Skeletal muscle satellite cell (primary cell): ENCODE measurements around the gene MYL9.

Source experiments
- H3K27me3 ChIP-seq: 2 replicates; pipeline ENCODE4 v1.7.0; 2013; ENCODE audit warnings: low read length; ENCODE audit not compliant: control insufficient read depth, insufficient read depth
- H3K36me3 ChIP-seq: 2 replicates; pipeline ENCODE4 v1.7.0; 2013; ENCODE audit warnings: mild to moderate bottlenecking, control low read depth, low read length; ENCODE audit not compliant: insufficient read depth
- H3K4me1 ChIP-seq: 2 replicates; pipeline ENCODE4 v1.7.0; 2013; ENCODE audit warnings: low read length; ENCODE audit not compliant: control insufficient read depth, insufficient read depth
- H3K4me2 ChIP-seq: 2 replicates; pipeline ENCODE4 v1.7.0; 2013; ENCODE audit warnings: mild to moderate bottlenecking, low read length
- H3K4me3 ChIP-seq: 2 replicates; pipeline ENCODE4 v1.7.0; 2013; ENCODE audit warnings: low read length
- H3K9ac ChIP-seq: 2 replicates; pipeline ENCODE4 v1.7.0; 2013; ENCODE audit warnings: mild to moderate bottlenecking, low read depth, low read length, moderate library complexity
- H3K9me3 ChIP-seq: replicated peaks from 2 replicates; pipeline ENCODE4 v1.7.0; 2013; ENCODE audit warnings: mild to moderate bottlenecking, control low read depth, low read length

Gene MYL9

GRCh38 chr20:36528176-36528874, 13.0 kb upstream of the MYL9 start:
- H3K27me3 ChIP-seq = no peaks in the 10 kb centered on the region
- H3K4me2 ChIP-seq = no peak overlapping the region
- no peak overlapping the region for H3K4me3 ChIP-seq
- H3K4me1 ChIP-seq = no peaks in the 10 kb centered on the region
- no peak overlapping the region for H3K9ac ChIP-seq
- no peaks in the 10 kb centered on the region for H3K9me3 ChIP-seq
- H3K36me3 ChIP-seq = peaks cover 65% of the 10 kb centered on the region

DNA sequence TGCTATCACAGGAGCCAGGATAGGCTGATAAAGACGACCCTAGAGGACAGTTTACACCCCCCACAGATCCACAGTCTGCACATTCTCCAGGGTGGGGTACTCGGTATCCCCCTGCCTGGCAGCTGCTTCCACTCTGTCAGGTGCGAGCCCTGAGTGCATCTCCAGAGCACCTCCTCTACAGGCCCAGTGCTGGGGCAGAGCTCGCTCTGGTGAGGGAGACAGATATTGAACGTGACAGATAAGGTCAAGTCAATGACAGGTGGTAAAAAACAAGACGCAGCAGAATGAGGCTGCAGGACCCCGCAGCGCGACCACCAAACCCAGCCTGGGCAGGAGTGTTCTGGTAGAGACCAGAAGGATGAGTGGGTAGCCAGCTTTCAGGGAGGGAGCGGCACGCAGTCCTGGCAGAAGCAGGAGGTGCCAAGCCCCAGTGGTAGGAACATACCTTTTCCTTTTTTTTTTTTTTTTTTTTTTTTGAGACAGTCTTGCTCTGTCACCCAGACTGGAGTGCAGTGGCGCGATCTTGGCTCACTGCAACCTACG, 12.4 kb upstream of the MYL9 start:
- no peak overlapping the region for H3K4me2 ChIP-seq
- H3K9ac ChIP-seq = no peak overlapping the region
- peaks cover 59% of the 10 kb centered on the region for H3K36me3 ChIP-seq
- H3K4me1 ChIP-seq = no peaks in the 10 kb centered on the region
- no peaks in the 10 kb centered on the region for H3K9me3 ChIP-seq
- H3K4me3 ChIP-seq = no peak overlapping the region
- H3K27me3 ChIP-seq = no peaks in the 10 kb centered on the region

DNA sequence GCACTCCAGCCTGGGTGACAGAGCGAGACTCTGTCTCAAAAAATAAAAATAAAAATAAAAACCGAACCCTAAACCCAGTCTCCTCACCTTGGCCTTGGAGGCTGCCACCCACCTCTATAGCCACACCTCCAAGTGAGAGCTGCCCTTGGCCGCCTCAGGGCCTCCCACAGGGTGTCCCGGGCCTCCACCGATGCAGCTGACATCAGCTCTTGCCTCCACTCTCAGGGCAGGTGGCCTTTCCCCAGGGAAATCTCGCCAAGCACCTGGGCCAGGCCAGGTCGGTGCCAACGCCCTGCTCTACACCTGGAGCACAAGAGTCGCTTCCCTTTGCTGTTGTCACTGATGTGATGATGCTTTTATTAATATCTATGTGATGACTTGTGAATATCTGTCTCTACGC, 8.9 kb upstream of the MYL9 start:
- Histone ChIP-seq H3K9ac (no peak overlapping the region), H3K4me2 (no peak overlapping the region), H3K27me3 (no peaks in the 10 kb centered on the region), H3K4me1 (no peaks in the 10 kb centered on the region), H3K36me3 (peaks cover 30% of the 10 kb centered on the region), H3K4me3 (no peak overlapping the region), H3K9me3 (no peaks in the 10 kb centered on the region)

GRCh38 chr20:36532822-36533221, 8.5 kb upstream of the MYL9 start:
- Histone ChIP-seq H3K27me3 (no peaks in the 10 kb centered on the region), H3K4me1 (no peaks in the 10 kb centered on the region), H3K9ac (no peak overlapping the region), H3K4me2 (no peak overlapping the region), H3K9me3 (no peaks in the 10 kb centered on the region), H3K36me3 (peaks cover 26% of the 10 kb centered on the region), H3K4me3 (no peak overlapping the region)

- Histone ChIP-seq H3K4me1 (peaks cover 22% of the 10 kb centered on the region), H3K9me3 (no peaks in the 10 kb centered on the region), H3K9ac (peak overlapping the region; percentile 24), H3K36me3 (no peaks in the 10 kb centered on the region), H3K4me2 (peak overlapping the region; percentile 25), H3K27me3 (no peaks in the 10 kb centered on the region), H3K4me3 (no peak overlapping the region)
Measured at GRCh38 chr20:36538026-36538722, 3.1 kb upstream of the MYL9 start.

- Histone ChIP-seq H3K27me3 (no peaks in the 10 kb centered on the region), H3K9ac (peak overlapping the region; percentile 99), H3K4me2 (peak overlapping the region; percentile 97), H3K4me1 (peaks cover 41% of the 10 kb centered on the region), H3K9me3 (no peaks in the 10 kb centered on the region), H3K4me3 (peak overlapping the region; percentile 94), H3K36me3 (peaks cover 4% of the 10 kb centered on the region)
Measured at GRCh38 chr20:36540551-36541211, 638 bp upstream of the MYL9 start.

GRCh38 chr20:36541768-36542488, 609 bp downstream of the MYL9 start:
- Histone ChIP-seq H3K36me3 (peaks cover 15% of the 10 kb centered on the region), H3K4me2 (peak overlapping the region; percentile 97), H3K27me3 (no peaks in the 10 kb centered on the region), H3K9me3 (no peaks in the 10 kb centered on the region), H3K4me3 (peak overlapping the region; percentile 94), H3K4me1 (peaks cover 41% of the 10 kb centered on the region), H3K9ac (peak overlapping the region; percentile 99)

- Histone ChIP-seq H3K9me3 (no peaks in the 10 kb centered on the region), H3K27me3 (no peaks in the 10 kb centered on the region), H3K4me1 (peaks cover 41% of the 10 kb centered on the region), H3K4me3 (peak overlapping the region; percentile 94), H3K36me3 (peaks cover 22% of the 10 kb centered on the region), H3K9ac (peak overlapping the region; percentile 99), H3K4me2 (peak overlapping the region; percentile 97)
Measured at GRCh38 chr20:36542516-36543183, 1.3 kb downstream of the MYL9 start.

DNA sequence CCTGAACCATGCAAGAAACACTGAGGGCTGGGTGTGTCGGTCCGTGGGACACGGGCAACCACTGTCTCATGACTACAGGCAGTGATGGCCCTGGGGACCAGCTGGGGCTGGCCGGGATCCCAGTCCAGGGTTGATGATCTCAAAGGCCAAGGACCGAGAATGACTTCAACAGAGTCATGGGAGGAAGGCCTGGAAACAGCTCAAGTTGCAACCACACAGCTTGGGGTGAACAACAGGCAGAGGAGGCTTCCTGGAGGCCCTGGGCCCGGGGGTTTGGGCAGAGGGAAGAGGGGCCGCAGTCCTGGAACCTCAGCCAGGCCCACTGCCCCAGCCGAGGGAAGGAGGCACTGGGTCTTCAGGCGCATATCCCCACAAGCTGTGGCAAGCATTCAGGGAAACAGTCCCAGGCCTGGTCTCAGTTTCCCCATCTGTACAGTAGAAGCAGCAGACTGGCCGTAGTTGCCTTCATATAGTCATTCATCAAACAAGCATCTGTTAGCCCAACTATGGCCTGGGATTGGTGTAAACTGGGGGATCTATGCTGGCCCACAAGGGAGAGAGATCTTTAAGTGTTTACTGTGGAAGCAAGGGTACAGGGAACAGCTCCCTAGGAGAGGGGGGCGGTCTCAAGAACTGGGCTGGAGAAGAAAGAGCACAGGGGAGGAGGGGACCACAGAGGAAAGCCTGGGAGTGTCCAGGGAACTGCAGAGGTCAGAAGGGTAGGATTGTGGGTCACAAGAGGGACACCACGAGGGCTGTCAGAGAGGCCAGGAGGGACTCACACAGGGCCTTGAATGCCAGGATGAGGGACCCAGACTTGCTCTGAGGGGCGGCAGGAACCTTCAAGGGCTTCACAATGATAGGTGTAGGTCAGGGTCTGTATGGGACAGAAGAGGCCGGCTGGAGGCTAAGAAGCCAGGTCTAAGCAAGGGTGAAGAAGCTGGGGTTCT, 2.1 kb downstream of the MYL9 start:
- peaks cover 30% of the 10 kb centered on the region for H3K36me3 ChIP-seq
- H3K4me2 ChIP-seq = peak overlapping the region; percentile 97
- H3K27me3 ChIP-seq = no peaks in the 10 kb centered on the region
- H3K9me3 ChIP-seq = no peaks in the 10 kb centered on the region
- peak overlapping the region; percentile 99 for H3K9ac ChIP-seq
- H3K4me3 ChIP-seq = peak overlapping the region; percentile 94
- peaks cover 37% of the 10 kb centered on the region for H3K4me1 ChIP-seq
